ENCODE data around the gene PTAR1. TPM values are rescaled to one million over a fixed set of nuclear protein-coding genes. Genes with fewer than 3 reads are reported as not detected.
"Not testable (repeated sequence)": the region's sequence is repeated elsewhere in the genome, so short reads cannot be mapped to it uniquely, and the experiment has no call there.

PTAR1 gene
- total RNA-seq, 2 donors from 2014 or later: 35.8 to 41.9 TPM

DNA sequence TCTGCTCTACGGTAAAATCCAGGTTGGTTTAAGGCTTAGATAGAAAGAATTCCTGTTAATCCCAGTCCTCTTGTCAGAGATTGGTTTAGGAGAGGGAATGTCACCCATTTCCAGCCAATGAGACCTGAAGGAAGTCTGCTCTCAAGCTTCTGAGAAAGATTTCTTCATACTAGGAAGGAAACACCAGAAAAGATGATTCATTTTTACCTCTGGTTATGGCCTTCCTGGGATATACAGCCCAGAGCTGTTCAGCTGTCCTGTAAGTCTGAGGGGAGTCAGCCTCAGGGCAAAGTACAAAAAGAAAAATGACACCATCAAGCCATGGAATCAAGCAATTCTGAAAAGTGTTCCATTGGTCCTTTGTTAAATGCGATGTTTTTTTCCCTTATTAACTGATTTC, 42.2 kb upstream of the PTAR1 start:
- Histone ChIP-seq H3K27me3 (no peaks in the 10 kb centered on the region), H3K27ac (no peak overlapping the region), H3K4me3 (no peak overlapping the region), H3K4me1 (peaks cover 4% of the 10 kb centered on the region), H3K36me3 (replicated peaks in 1 of 2; ENCODE audit: insufficient read depth in 1 of 2, low read depth in 2 of 2) (no peaks in the 10 kb centered on the region), H3K9me3 (no peaks in the 10 kb centered on the region)
- intact Hi-C loops (cut with DNase I): no loop called here
- 70 to 80% methylated on average over 2 of the region's 2 CpGs for WGBS, 2 donors
- ATAC-seq: no peak
- TF ChIP-seq, protein P1, sequence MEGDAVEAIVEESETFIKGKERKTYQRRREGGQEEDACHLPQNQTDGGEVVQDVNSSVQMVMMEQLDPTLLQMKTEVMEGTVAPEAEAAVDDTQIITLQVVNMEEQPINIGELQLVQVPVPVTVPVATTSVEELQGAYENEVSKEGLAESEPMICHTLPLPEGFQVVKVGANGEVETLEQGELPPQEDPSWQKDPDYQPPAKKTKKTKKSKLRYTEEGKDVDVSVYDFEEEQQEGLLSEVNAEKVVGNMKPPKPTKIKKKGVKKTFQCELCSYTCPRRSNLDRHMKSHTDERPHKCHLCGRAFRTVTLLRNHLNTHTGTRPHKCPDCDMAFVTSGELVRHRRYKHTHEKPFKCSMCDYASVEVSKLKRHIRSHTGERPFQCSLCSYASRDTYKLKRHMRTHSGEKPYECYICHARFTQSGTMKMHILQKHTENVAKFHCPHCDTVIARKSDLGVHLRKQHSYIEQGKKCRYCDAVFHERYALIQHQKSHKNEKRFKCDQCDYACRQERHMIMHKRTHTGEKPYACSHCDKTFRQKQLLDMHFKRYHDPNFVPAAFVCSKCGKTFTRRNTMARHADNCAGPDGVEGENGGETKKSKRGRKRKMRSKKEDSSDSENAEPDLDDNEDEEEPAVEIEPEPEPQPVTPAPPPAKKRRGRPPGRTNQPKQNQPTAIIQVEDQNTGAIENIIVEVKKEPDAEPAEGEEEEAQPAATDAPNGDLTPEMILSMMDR (IDR thresholded peaks at IDR 0.05): no peak
- no peak for TF ChIP-seq POLR2A (IDR thresholded peaks at IDR 0.05)
- DNase-seq: no peak

DNA sequence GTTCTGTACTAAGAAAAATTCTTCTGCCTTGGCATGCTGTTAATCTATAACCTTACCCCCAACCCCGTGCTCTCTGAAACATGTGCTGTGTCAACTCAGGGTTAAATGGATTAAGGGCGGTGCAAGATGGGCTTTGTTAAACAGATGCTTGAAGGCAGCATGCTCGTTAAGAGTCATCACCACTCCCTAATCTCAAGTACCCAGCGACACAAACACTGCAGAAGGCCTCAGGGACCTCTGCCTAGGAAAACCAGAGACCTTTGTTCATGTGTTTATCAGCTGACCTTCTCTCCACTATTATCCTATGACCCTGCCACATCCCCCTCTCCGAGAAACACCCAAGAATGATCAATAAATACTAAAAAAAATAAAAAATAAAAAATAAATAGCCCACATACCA, 40.2 kb upstream of the PTAR1 start:
- H3K9me3 ChIP-seq; H3K36me3 ChIP-seq (replicated peaks in 1 of 2; ENCODE audit: insufficient read depth in 1 of 2, low read depth in 2 of 2); DNase-seq; H3K4me3 ChIP-seq; ATAC-seq; intact Hi-C loops (cut with DNase I); H3K27me3 ChIP-seq; H3K27ac ChIP-seq; H3K4me1 ChIP-seq: not testable (repeated sequence)
- WGBS, 2 donors: 47 to 49% methylated on average over 5 of the region's 5 CpGs

DNA sequence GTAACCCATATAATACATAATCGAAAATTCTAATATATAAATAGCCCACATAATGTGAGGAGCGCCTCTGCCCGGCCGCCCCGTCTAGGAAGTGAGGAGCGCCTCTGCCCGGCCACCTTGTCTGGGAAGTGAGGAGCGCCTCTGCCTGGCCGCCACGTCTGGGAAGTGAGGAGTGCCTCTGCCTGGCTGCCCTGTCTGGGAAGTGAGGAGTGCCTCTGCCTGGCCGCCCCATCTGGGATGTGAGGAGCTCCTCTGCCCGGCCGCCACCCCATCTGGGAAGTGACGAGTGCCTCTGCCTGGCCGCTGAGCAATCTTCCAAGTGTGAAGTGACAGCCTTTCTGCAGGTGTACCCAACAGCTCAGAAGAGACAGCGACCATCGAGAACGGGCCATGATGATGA, 39.7 kb upstream of the PTAR1 start:
- intact Hi-C loops (cut with DNase I); H3K27ac ChIP-seq; DNase-seq; H3K4me3 ChIP-seq; H3K36me3 ChIP-seq (replicated peaks in 1 of 2; ENCODE audit: insufficient read depth in 1 of 2, low read depth in 2 of 2); H3K4me1 ChIP-seq; ATAC-seq; H3K27me3 ChIP-seq; H3K9me3 ChIP-seq: not testable (repeated sequence)
- WGBS, 2 donors: 91 to 92% methylated on average over 18 of the region's 18 CpGs

DNA sequence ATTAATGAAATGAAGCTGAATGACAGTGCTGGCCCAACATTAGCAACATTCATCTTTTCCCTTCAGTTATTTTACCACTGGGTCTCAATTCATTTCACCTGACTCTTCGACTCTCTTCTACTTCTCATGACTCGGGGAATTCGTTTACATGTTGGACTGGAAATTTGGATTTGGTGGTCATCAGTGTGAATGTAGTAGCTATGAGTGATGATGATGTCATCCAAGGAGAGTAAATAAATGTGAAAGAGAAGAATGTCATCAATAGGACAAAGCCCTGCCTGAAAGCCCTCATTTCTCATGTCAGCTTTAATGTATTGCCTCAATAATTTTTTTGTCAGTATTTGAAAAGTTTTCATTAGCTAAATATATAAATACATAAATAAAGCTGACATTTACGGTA, 38.9 kb upstream of the PTAR1 start:
- Histone ChIP-seq H3K4me1 (peaks cover 4% of the 10 kb centered on the region), H3K4me3 (no peak overlapping the region), H3K36me3 (replicated peaks in 1 of 2; ENCODE audit: insufficient read depth in 1 of 2, low read depth in 2 of 2) (no peaks in the 10 kb centered on the region), H3K9me3 (no peaks in the 10 kb centered on the region), H3K27me3 (no peaks in the 10 kb centered on the region), H3K27ac (no peak overlapping the region)
- intact Hi-C loops (cut with DNase I): no loop called here
- DNase-seq (no peak), ATAC-seq (no peak)
- no peak for TF ChIP-seq POLR2A (IDR thresholded peaks at IDR 0.05)
- TF ChIP-seq, protein P1 (IDR thresholded peaks at IDR 0.05): no peak
- 53 to 58% methylated on average over 4 of the region's 4 CpGs for WGBS, 2 donors

DNA sequence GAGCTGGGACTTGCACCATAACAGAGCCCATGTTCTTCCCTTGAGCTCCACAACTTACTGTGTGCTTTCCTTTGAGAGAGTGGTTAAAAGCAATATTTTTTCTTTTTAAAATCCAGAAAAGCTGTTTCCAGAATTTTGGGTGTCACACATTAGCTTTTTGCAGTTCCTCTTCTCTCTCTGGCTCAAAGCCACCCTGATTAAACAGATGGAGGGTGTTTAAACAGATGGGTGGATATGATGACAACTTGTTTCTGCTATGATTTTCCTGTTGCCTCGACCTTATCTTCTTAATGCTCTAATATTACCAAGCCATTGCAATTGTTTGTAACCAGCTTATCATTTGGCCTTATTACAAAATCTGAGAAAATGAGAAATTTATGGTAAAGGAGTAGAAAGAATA, 37.9 kb upstream of the PTAR1 start:
- Histone ChIP-seq H3K27ac (no peak overlapping the region), H3K9me3 (no peaks in the 10 kb centered on the region), H3K4me1 (peaks cover 4% of the 10 kb centered on the region), H3K4me3 (no peak overlapping the region), H3K27me3 (no peaks in the 10 kb centered on the region), H3K36me3 (replicated peaks in 1 of 2; ENCODE audit: insufficient read depth in 1 of 2, low read depth in 2 of 2) (no peaks in the 10 kb centered on the region)
- DNase-seq (no peak), ATAC-seq (no peak)
- TF ChIP-seq, protein P1 (IDR thresholded peaks at IDR 0.05): no peak
- no peak for TF ChIP-seq POLR2A (IDR thresholded peaks at IDR 0.05)
- intact Hi-C loops (cut with DNase I): no loop called here
- 3 to 8% methylated on average over 1 of the region's 1 CpG for WGBS, 2 donors

DNA sequence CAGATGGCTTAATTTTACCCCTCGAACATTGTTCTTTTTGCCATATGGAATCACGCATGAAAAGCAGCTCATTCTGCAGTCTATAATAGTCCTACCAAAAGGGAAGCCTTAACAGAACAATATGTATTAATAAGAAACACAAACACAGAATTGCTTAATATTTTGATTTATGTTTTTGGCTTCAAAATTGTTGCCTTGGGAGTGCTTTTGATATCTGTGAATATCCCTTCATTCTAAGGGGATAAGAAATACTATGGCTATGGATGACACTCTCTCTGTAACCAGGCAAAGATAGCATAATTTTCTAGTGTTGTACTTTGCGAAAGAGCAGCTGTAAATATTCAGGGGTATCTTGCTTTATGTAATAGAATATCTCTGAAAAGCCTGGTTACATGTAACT, 34.5 kb upstream of the PTAR1 start:
- 84 to 88% methylated on average over 3 of the region's 3 CpGs for WGBS, 2 donors
- ATAC-seq: no peak
- Histone ChIP-seq H3K4me3 (no peak overlapping the region), H3K9me3 (no peaks in the 10 kb centered on the region), H3K27me3 (peaks cover 0 to 4% of the 10 kb centered on the region in 2 donors), H3K36me3 (replicated peaks in 1 of 2; ENCODE audit: insufficient read depth in 1 of 2, low read depth in 2 of 2) (no peaks in the 10 kb centered on the region), H3K27ac (no peak overlapping the region), H3K4me1 (peaks cover 4% of the 10 kb centered on the region)
- intact Hi-C loops (cut with DNase I): no loop called here
- no peak for DNase-seq
- TF ChIP-seq, protein P1 (IDR thresholded peaks at IDR 0.05): no peak
- no peak for TF ChIP-seq POLR2A (IDR thresholded peaks at IDR 0.05)
